ENCODE measurements around the gene CCDC30.
"Not testable (repeated sequence)": the region's sequence is repeated elsewhere in the genome, so short reads cannot be mapped to it uniquely, and the experiment has no call there.

The CCDC30 gene

DNA sequence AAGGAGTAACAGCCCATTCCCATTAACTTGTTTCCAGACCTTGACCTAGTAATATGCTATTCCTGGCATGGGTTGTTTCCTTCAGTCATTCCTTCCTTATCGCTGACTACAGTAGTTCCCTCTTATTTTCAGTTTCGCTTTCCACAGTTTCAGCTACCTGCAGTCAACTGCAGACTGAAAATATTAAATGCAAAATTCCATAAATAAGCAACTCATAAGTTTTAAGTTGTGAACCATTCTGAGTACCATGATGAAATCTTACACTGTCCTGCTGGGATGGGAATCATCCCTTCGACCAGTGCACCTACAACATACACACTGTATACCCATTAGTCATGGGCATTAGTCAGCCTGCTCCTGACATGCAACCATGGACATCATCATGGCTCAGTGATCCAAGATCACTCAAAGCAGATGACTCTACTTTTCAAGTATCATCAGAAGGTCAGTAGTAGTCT is 66.7 kb downstream of the CCDC30 start:
- no peak for DNase-seq (ENCODE audit: low read depth)

- no peak for DNase-seq (ENCODE audit: low read depth)
Measured at GRCh38 chr1:42531043-42531442, 68.0 kb downstream of the CCDC30 start.

- DNase-seq (ENCODE audit: low read depth): no peak
Measured at GRCh38 chr1:42533101-42533863, 70.2 kb downstream of the CCDC30 start.

DNA sequence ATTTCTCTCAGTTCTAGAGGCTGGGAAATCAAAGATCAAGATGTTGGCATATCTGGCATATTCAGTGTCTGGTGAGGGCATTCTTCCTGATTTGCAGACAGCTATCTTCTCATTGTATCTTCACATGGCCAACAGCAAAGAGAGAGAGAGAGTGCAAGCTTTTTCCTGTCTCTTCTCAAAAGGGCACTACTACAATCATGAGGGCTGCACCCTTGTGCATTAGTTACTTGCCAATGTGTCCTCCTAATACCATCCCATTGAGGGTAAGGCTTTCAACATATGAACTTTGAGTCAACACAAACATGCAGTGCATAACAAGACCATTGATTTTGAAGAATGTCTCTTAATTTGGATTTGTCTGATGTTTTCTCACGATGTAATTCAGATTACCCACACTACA is 78.0 kb downstream of the CCDC30 start:
- no peak for DNase-seq (ENCODE audit: low read depth)

DNA sequence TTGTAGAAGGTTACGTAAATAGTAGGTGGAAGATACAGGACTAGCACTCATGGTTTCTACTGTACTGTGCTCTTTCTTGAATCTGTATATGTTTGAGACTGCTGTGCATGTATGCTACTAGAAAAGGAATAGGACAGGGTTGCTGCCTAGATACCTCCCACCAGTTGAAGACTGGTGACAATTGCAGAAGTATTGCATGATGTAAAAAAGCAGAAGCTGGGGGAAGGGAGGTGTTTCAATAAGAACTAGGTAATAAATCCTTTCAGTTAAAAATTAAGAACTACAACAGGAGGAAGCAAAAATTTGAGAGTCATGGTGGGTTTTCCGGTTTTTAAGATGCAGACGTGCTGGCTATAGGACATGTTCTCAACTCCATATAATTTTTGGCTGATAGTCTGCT is 88.1 kb downstream of the CCDC30 start:
- DNase-seq (ENCODE audit: low read depth): no peak

- DNase-seq (ENCODE audit: low read depth): no peak
Measured at GRCh38 chr1:42551590-42551989, 88.5 kb downstream of the CCDC30 start.

- DNase-seq (ENCODE audit: low read depth): no peak
Measured at GRCh38 chr1:42552636-42553035, 89.5 kb downstream of the CCDC30 start.

GRCh38 chr1:42557230-42557851 is 94.3 kb downstream of the CCDC30 start:
- no peak for DNase-seq (ENCODE audit: low read depth)

- no peak for DNase-seq (ENCODE audit: low read depth)
Measured at GRCh38 chr1:42567038-42567437, 104.0 kb downstream of the CCDC30 start.

DNA sequence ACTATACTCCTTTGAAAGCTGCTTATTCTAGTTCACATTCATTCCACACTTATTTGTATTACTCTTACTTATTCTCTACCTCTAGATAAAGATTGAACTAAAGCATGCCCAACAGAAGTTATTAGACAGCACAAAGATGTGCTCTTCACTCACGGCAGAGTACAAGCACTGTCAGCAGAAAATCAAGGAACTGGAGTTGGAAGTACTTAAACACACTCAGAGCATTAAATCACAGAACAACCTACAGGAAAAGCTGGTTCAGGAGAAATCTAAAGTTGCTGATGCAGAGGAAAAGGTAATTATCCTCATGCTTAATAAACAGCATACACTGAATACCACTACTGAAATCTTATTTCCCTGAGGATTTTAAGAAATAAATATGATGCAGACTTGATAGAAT is 113.8 kb downstream of the CCDC30 start:
- DNase-seq (ENCODE audit: low read depth): no peak

DNA sequence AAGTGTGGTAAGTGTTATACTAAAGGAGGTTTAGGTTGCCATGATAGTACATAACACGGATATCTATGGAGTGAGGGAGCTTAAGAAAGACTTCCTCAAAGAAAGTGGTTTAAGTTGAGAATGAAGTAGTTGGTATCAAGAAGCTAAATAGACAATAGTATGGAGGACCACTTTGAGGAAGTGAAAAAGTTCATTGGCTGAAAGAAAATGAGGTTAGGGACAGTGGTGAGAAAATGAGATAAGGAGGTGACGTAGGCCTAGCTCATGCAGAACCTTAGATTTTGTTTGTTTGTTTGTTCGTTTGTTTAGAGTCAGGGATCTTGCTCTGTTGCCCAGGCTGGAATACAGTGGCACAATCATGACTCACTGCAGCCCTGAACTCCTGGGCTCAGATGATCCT is 122.9 kb downstream of the CCDC30 start:
- no peak for DNase-seq (ENCODE audit: low read depth)

GRCh38 chr1:42587753-42588152 is 124.7 kb downstream of the CCDC30 start:
- DNase-seq (ENCODE audit: low read depth): no peak

GRCh38 chr1:42592811-42593210 is 129.7 kb downstream of the CCDC30 start:
- DNase-seq (ENCODE audit: low read depth): no peak

- DNase-seq (ENCODE audit: low read depth): no peak
Measured at GRCh38 chr1:42593486-42594100, 130.5 kb downstream of the CCDC30 start.

GRCh38 chr1:42601472-42601871 is 138.4 kb downstream of the CCDC30 start:
- no peak for DNase-seq (ENCODE audit: low read depth)

GRCh38 chr1:42613803-42614131 is 150.7 kb downstream of the CCDC30 start:
- DNase-seq (ENCODE audit: low read depth): no peak

DNA sequence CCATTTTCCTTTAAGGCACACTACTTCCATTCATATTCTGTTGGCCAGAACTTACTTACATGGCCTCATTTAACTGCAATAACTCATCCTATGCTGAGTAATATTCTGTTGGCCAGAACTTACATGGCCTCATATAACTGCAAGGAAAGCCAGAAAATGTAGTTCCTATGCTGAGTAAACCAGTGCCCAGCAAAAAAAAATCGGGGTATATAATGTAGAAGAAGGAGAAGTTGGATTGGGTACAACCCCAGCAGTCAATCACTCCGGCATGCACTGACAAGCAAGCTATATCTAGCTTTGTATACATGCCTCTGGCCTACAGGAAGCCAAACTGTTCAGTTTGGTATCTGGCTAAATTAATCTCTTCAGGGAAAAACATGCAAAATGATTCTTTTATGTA is 155.8 kb downstream of the CCDC30 start:
- DNase-seq (ENCODE audit: low read depth): no peak

DNA sequence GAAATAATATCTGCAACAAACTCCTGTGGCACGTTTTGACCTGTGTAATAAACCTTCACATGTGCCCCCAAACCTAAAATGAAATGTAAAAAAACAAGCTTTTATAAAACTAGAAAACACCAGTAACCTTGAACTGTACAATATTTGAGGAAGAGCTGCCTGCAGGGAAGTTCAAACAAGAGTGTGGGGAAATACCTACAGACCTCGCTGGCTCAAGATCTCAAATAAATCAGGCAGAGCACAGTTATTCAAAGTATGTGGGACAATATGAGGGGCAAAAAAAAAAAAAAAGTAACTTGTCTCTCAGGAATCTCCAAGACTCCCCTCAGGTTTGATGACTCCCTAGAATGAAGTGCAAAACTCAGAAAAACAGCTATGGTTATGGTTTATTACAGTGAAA is 157.2 kb downstream of the CCDC30 start:
- DNase-seq (ENCODE audit: low read depth): no peak

DNA sequence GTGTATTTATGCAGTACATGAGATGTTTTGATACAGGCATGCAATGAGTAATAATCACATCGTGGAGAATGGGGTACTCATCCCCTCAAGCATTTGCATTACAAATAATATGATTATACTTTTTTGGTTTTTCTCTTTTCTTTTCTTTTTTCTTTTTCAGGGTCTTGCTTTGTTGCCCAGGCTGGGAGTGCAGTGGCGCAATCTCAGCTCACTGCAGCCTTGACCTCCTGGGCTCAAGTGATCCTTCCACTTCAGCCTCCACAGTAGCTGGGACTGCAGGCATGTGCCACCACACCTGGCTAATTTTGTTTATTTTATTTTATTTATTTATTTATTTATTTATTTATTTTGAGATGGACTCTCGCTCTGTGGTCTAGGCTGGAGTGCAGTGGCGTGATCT is 158.1 kb downstream of the CCDC30 start:
- DNase-seq (ENCODE audit: low read depth): not testable (repeated sequence)

DNA sequence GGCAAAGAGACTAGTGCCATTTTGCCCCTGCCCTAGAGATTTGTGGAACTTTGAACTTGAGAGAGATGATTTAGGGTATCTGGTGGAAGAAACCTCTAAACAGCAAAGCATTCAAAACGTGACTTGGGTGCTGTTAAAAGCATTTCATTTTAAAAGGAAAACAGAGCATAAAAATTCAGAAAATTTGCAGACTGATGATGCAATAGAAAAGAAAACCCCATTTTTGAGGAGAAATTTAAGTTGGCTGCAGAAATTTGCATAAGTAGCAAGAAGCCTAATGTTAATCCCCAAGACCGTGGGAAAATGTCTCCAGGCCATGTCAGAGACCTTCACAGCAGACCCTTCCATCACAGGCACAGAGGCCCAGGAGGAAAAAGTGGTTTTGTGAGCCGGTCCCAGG is 164.1 kb downstream of the CCDC30 start:
- not testable (repeated sequence) for DNase-seq (ENCODE audit: low read depth)

- no peak for DNase-seq (ENCODE audit: low read depth)
Measured at GRCh38 chr1:42639116-42639515, 176.0 kb downstream of the CCDC30 start.

DNA sequence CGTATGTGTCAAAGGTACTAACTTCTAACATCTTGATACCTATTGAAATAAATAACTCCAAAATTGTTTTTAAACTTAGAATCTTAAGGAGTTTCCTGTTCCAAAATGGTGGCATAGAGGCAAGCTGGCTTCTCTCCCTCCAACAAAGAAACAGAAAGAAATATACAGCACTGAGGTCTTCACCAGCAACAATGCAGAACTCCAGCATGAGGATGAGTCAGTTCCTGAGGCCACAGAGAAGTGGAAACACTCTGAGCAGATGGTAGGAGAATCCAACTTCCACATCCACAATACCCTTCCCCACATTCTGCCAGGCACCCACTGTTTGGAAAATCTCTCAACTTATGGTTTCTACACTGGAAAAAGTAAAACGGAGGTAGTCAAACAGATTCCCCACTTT is 183.0 kb downstream of the CCDC30 start:
- no peak for DNase-seq (ENCODE audit: low read depth)

GRCh38 chr1:42657201-42657600 is 194.1 kb downstream of the CCDC30 start:
- no peak for DNase-seq (ENCODE audit: low read depth)
